Measurements from ENCODE around the gene PCBD1. TPM values are rescaled to one million over a fixed set of nuclear protein-coding genes. Genes with fewer than 3 reads are reported as not detected.
A peak's percentile ranks its signal among the peaks of the same experiment; 100 is the strongest.

The PCBD1 gene
- total RNA-seq, 4 donors from 2014 or later: 31.0 to 57.8 (median 52.4) TPM

DNA sequence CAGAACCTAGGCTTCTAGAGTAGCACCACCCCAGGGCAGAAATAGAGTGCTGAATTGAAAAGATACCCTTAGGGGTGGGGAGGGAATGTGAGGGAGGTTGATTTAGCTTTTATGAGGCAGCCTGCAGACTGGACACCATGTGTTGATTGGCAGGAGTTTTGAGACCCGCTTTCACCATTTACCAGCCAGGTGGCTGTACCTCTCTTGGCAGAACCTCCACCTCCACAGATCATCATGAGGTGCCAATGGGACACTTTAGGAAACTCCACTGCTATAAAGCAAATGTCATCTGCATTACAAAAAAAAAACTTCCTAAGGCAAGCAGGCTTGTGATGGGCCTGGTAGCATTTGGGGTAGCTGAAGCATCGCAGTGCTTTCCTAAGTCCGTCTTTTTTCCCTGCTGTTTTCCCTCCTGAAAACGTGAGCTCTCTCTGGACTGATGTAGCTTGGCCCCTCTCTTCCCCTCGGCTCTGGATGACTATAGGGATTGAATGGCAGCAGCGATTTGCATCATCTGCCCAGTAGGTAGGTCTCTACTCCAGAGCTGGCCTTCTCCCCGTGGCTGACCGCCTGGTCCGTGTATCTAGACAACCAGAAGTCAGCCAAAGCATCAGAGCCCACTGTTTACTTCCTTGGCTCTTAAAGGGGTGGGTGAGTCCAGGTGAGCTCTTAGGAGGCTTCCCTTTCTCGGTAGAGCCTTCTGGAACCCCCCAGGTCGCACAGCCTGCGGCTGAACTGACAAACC lies 1.3 kb downstream of the PCBD1 start:
- intact Hi-C loops (cut with DNase I; ENCODE audit: low total_unique reads) (loop anchor here (10.0 kb wide), 1 partner anchor 432 kb away; no protein-coding TSS in a partner anchor), in situ Hi-C loops (cut with MboI; ENCODE audit: low sequenced_read_pairs in 4 of 4) (loop anchor here in 1 of 4 donors (10.0 kb wide), 1 partner anchor 342 kb away; no protein-coding TSS in a partner anchor)
- Histone ChIP-seq H3K4me3 (peak overlapping the region; percentile 69 to 95 (median 82)), H3K36me3 (peaks cover 0 to 25% of the 10 kb centered on the region in 2 donors), H3K4me1 (peaks cover 17 to 26% of the 10 kb centered on the region in 2 donors), H3K27ac (peak overlapping the region; percentile 89 to 96 (median 94)), H3K9me3 (no peaks in the 10 kb centered on the region), H3K27me3 (no peaks in the 10 kb centered on the region)
- TF ChIP-seq POLR2A (IDR thresholded peaks at IDR 0.05): no peak
- TF ChIP-seq, protein P1, sequence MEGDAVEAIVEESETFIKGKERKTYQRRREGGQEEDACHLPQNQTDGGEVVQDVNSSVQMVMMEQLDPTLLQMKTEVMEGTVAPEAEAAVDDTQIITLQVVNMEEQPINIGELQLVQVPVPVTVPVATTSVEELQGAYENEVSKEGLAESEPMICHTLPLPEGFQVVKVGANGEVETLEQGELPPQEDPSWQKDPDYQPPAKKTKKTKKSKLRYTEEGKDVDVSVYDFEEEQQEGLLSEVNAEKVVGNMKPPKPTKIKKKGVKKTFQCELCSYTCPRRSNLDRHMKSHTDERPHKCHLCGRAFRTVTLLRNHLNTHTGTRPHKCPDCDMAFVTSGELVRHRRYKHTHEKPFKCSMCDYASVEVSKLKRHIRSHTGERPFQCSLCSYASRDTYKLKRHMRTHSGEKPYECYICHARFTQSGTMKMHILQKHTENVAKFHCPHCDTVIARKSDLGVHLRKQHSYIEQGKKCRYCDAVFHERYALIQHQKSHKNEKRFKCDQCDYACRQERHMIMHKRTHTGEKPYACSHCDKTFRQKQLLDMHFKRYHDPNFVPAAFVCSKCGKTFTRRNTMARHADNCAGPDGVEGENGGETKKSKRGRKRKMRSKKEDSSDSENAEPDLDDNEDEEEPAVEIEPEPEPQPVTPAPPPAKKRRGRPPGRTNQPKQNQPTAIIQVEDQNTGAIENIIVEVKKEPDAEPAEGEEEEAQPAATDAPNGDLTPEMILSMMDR (IDR thresholded peaks at IDR 0.05 in 4 of 5, conservative IDR thresholded peaks at IDR 0.05 in 1 of 5): no peak
- no peak for ATAC-seq
- DNase-seq: no peak

DNA sequence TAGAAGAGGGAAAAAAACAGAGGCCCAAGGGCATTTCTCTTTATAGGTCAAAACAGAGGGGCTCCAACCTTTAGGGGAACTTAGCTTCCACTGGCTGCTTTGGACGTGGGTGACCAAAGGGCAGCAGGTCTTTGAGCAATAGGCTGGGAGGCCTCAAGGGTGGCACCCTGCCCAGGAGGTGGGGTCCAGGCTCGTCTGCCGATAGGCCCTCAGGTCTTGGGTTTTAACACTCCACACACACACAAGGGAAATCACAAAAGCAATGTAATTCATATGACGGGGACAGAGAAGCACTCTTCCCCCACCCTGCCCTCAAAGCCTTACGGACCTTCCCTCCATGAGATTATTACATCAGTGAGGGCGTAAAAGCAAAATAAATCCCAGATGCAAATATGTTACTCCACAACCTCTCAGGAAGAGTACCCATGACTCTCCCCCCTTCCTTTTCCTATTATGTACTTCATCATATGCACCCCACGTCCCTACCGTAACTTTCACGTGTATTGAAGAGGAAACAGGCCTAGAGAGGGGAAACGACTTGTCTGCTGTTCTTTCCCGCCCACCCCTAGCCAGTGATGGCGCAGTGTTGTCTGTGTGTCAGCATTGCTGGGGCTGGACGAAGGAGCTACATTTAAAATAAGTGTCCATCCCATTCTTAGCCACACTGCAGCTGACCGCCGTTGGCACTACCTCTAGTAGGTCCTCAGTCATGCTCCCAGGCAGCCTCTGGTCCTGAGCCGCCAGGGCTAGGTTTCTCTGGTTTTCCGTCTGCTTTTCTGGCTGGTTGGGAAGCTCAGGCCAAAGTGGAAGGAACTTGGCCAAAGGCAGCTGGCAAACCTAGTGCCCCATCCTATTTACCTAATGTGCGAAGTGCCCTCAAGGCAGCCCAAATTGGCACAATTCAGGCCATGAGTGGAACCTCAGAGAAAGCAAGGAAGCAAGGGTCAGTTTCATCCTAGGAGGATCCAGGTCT lies 2.1 kb downstream of the PCBD1 start:
- peaks cover 0 to 26% of the 10 kb centered on the region in 2 donors for H3K36me3 ChIP-seq
- peak overlapping the region in 2 of 4 donors; percentile 93 to 96 for H3K27ac ChIP-seq
- DNase-seq (no peak), ATAC-seq (no peak)
- H3K4me1 ChIP-seq: peaks cover 17 to 25% of the 10 kb centered on the region in 2 donors
- no peak for TF ChIP-seq POLR2A (IDR thresholded peaks at IDR 0.05)
- TF ChIP-seq, protein P1 (IDR thresholded peaks at IDR 0.05 in 4 of 5, conservative IDR thresholded peaks at IDR 0.05 in 1 of 5): no peak
- in situ Hi-C loops (cut with MboI; ENCODE audit: low sequenced_read_pairs in 4 of 4): loop anchor here in 1 of 4 donors (10.0 kb wide), 1 partner anchor 341 kb away; no protein-coding TSS in a partner anchor
- no peaks in the 10 kb centered on the region for H3K9me3 ChIP-seq
- no peak overlapping the region for H3K4me3 ChIP-seq
- intact Hi-C loops (cut with DNase I; ENCODE audit: low total_unique reads): loop anchor here (10.0 kb wide), 1 partner anchor 431 kb away; no protein-coding TSS in a partner anchor
- no peaks in the 10 kb centered on the region for H3K27me3 ChIP-seq

DNA sequence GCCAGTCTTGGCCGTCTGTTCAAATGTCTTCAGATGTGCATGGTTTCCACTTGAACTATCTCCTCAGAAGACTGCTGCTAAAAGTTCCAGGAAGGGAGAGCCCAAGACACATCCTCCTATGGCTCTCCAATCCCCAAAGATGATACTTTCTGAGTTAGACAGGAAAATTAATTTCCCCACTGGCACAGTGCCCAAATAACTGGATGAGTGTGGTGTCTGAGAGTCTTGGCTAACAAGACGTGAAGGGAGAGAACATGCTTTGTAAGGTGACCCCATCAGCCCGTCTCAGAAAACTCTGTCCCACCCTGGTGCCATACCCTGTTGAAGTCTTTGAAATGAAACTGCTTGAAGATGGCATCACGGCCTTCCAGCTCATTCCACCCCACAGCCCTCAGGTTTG lies 2.9 kb downstream of the PCBD1 start:
- no peak for TF ChIP-seq POLR2A (IDR thresholded peaks at IDR 0.05)
- TF ChIP-seq, protein P1 (IDR thresholded peaks at IDR 0.05 in 4 of 5, conservative IDR thresholded peaks at IDR 0.05 in 1 of 5): no peak
- H3K4me1 ChIP-seq: peaks cover 9 to 17% of the 10 kb centered on the region in 2 donors
- DNase-seq (no peak), ATAC-seq (no peak)
- H3K27me3 ChIP-seq: no peaks in the 10 kb centered on the region
- H3K36me3 ChIP-seq: peaks cover 0 to 26% of the 10 kb centered on the region in 2 donors
- H3K4me3 ChIP-seq: no peak overlapping the region
- intact Hi-C loops (cut with DNase I; ENCODE audit: low total_unique reads) (loop anchor here (10.0 kb wide), 1 partner anchor 431 kb away; no protein-coding TSS in a partner anchor), in situ Hi-C loops (cut with MboI; ENCODE audit: low sequenced_read_pairs in 4 of 4) (loop anchor here in 1 of 4 donors (10.0 kb wide), 1 partner anchor 341 kb away; no protein-coding TSS in a partner anchor)
- H3K9me3 ChIP-seq: no peaks in the 10 kb centered on the region
- H3K27ac ChIP-seq: no peak overlapping the region

DNA sequence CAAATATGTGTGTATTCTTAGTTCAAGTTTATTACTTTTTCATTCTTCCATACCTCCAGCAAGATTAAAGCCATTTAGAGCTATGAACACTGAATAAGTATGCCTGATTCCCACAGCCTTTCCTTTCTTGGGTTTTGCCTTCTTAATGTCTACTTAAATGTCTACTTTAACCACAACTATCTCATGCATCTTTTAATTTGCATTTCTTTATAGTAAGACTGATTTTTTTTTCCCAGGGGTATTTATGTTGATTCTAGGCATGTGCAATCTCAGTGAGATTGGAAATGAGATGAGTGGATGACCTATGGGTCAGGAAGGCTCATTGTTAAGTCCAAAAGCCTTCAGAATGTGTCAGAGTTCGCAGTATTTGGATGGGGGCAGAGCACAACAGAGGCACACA lies 3.6 kb downstream of the PCBD1 start:
- Histone ChIP-seq H3K9me3 (no peaks in the 10 kb centered on the region), H3K27ac (no peak overlapping the region), H3K4me1 (peaks cover 7 to 10% of the 10 kb centered on the region in 2 donors), H3K36me3 (peaks cover 0 to 26% of the 10 kb centered on the region in 2 donors), H3K4me3 (no peak overlapping the region), H3K27me3 (no peaks in the 10 kb centered on the region)
- in situ Hi-C loops (cut with MboI; ENCODE audit: low sequenced_read_pairs in 4 of 4): loop anchor here (5.0 to 10.0 kb wide), 4 partner anchors 67 to 340 kb away; partner anchors contain the start of gene SGPL1 (in 2 of the 4)
- intact Hi-C loops (cut with DNase I; ENCODE audit: low total_unique reads): loop anchor here (5.0 to 10.0 kb wide), 2 partner anchors 332 to 430 kb away; no protein-coding TSS in a partner anchor
- TF ChIP-seq POLR2A (IDR thresholded peaks at IDR 0.05): no peak
- TF ChIP-seq, protein P1 (IDR thresholded peaks at IDR 0.05 in 4 of 5, conservative IDR thresholded peaks at IDR 0.05 in 1 of 5): no peak
- DNase-seq: no peak
- ATAC-seq: no peak

All from gastrocnemius medialis (tissue), 4 donors.